ENCODE measurements around the gene SYPL1.

The SYPL1 gene

GRCh38 chr7:106050002-106050745, 61.9 kb downstream of the SYPL1 start:
- DNase-seq (ENCODE audit: low spot score), result no peak

GRCh38 chr7:106049139-106049752, 62.9 kb downstream of the SYPL1 start:
- no peak for DNase-seq (ENCODE audit: low spot score)

GRCh38 chr7:106048706-106049020, 63.4 kb downstream of the SYPL1 start:
- DNase-seq (ENCODE audit: low spot score), result no peak

GRCh38 chr7:106047818-106048705, 64.0 kb downstream of the SYPL1 start:
- no peak for DNase-seq (ENCODE audit: low spot score)

- DNase-seq (ENCODE audit: low spot score), result no peak
Observed at GRCh38 chr7:106047184-106047583, 64.9 kb downstream of the SYPL1 start.

GRCh38 chr7:106045586-106045985, 66.5 kb downstream of the SYPL1 start:
- DNase-seq (ENCODE audit: low spot score), result no peak

GRCh38 chr7:106045139-106045538, 67.0 kb downstream of the SYPL1 start:
- DNase-seq (ENCODE audit: low spot score), result no peak

GRCh38 chr7:106042196-106042611, 69.9 kb downstream of the SYPL1 start:
- no peak for DNase-seq (ENCODE audit: low spot score)

GRCh38 chr7:106041140-106041717, 70.9 kb downstream of the SYPL1 start:
- peak; percentile 21 for DNase-seq (ENCODE audit: low spot score)
